GM21717 (cell line): Measurements from ENCODE around the gene DLL1.

Experiments
- ATAC-seq: cut with Tn5 transposase; IDR thresholded peaks from one replicate; pipeline ENCODE4 v1.9.1; 2021; ENCODE audit warnings: mild to moderate bottlenecking, moderate library complexity; ENCODE audit not compliant: unreplicated experiment

The DLL1 gene

DNA sequence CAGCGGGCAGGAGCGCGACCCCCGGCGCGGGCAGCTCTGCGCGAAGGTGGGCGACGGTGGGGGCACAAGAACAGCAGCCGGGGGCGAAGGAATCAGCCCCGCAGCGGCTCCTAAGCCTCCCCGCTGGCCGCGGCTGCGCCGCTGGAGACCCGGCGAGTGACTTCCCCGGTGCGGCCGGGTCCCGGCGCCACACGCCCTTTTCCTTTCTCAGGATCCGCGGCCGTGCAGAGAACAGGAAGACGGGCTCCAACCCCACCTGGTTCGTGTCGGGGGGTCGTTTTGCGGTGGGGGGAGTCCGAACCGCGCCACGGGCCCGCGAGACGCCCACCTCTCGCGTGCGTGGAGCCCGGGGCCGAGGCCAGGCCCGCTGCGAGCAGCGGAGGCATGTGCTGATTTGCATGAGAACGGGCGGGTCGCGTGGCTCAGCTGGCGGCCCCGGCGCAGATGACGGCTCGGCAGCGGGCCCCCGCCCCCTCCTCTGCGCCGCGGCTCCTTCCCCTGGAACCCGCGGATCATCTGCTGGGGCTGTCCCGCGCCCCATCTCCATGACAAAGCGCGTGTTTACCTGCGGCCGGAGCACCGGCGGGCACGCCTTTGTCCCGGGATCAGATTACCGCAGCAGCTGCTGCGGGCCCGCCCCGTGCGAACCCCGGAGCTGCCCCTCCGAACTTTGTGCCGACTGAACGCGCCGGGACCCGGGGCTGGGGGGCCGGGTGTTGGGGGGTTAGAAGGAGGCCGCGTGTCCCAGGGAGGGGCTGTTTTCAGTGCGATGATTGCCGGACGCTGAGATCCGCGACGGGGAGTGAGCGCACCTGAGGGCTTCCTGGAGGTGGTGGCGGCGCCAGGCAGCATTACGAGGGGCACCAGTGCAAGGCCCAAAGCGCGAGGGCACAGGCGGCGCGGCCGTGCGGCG lies 4.9 kb upstream of the DLL1 start:
- ATAC-seq, result peak; percentile 62

- ATAC-seq, result no peak
Measured at GRCh38 chr6:170294813-170295509, 4.1 kb upstream of the DLL1 start.

GRCh38 chr6:170294298-170294730 lies 3.4 kb upstream of the DLL1 start:
- ATAC-seq, result no peak

DNA sequence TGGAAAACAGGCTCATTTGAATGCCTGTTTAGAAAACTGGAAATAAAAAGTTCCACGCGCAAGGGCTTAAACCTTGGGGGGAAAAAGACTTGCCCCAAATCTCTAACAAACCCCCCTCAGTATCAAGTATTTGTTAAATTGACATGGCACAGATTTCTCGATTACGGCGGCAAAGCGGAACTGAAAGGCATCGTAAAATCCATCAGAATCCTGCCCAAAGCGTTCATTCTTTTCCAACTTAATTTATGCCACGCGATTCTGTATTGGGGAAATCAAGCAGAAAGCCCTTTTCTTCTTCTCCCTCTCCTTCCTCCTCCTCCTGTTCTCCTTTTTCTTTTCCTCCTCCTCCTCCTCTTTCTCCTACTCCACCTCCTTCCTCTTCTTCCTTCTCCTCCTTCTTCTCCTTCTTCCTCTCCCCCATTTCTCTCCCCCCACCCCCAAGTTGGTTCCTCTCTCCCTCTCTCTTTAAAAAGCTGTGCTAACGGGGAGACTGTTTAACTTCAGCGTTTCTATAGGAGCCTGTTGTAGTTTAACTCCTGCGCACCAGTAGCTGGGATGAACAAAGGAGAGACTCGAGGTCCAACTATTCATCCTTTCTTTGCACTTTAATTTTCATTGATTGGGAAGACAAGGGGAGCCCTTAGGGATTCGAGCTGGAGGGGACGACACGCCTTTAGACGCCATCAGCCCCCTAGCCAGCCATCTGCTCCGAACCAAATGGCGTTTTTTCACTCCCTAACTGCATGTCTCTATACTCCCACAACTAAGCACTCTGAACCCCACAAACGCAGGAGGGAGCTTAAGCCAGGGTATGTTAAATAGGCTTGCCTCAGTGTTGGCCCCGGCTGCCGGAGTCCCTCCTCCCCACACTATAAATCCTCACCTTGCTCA lies 2.7 kb upstream of the DLL1 start:
- no peak for ATAC-seq

- no peak for ATAC-seq
Measured at GRCh38 chr6:170292407-170293158, 1.7 kb upstream of the DLL1 start.

DNA sequence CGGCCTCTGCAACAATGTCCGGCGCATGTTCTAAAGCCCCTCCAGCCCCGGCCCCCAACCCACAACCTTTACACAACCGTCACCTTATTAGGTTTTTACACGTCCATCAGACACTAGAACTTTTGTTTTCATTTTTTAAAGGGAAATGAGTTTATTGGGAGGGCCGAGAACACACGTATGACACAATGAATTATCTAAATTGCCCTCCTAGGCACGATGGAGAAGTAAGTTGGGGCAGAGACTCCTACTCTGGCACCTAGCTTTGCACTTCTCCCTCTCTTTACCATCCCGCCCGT lies 1.2 kb upstream of the DLL1 start:
- ATAC-seq, result no peak

GRCh38 chr6:170291271-170292110 lies 613 bp upstream of the DLL1 start:
- ATAC-seq, result no peak

DNA sequence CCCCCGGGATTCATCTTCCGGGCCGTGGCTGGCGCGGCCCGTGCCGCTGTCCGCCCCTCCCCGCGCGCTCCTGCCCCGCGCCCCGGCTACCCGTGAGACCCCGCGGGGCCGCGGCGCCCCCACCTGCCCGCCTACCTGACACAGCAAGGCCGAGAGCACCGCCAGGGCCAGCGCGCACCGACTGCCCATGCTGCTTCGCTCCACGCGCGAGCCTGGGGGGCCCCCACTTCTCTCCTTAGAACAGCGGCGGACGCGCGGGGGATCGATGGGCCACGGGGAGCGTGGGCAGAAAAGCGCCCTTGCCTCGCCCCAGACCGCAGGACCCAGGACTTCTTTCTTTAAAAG lies 955 bp downstream of the DLL1 start:
- ATAC-seq, result no peak

- ATAC-seq, result no peak
Measured at GRCh38 chr6:170289180-170289931, 1.5 kb downstream of the DLL1 start.

DNA sequence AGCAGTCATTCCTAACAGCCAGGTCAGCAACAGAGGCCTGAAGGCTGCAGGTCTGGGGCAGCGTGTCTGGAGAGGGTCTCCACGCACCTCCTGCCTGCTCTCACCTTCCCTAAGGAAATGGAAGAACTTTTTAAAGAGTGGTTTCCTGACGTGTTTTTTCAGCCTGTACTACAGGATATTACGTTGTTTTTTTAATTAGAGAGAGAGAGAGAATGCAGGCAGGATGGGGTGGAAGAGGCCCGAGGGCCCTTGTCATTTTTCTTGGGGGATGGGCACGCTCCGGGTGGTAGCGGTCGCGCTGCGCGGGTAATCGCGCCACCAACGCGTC lies 2.1 kb downstream of the DLL1 start:
- no peak for ATAC-seq

DNA sequence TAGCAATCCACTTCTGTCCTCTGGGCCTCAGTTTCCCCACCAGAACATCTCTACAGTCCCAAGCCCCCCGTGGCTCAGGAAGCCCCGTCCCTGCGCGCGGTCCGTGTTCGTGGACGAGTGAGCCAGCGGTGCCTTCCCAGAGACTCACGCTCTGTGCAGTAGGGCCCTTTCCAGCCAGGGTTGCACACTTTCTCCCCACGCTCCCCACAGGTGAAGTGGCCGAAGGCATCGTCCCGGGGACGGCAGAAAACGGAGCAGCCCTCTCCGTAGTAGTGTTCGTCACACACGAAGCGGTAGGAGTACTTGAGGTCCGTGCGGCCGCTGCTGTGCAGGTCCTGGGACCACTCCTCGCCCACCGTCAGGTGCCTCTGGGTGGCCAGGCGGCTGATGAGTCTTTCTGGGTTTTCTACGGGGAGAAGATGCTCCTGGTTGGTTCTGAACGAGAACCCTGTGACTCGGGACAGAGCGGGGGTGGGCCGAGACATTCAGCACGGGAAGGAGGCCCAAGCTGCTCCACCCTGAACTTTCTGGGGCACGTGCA lies 2.7 kb downstream of the DLL1 start:
- no peak for ATAC-seq

DNA sequence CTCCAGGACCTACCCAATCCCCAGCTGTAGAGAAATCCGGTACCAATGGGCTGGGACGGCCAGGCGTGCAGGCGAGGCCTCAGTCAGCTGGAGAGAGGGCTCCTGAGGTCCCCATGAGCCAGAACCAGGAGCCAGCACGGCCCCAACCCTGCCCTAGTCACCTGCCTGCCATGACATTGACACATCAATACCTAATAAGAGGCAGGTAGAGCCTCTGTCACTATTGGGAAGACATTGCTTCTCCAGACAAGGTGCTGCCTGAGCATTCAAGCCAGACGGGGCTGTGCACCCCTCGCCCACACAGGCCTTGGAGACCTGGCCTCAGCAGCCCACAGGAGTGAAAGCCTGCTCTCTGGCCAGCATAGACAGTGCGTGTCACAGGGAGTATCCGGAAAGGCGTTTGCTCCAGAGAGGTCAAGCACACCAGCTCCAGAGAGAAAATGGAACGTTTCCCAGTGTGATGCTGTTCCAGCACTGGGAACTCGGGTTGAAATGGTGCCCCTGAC lies 3.5 kb downstream of the DLL1 start:
- no peak for ATAC-seq

DNA sequence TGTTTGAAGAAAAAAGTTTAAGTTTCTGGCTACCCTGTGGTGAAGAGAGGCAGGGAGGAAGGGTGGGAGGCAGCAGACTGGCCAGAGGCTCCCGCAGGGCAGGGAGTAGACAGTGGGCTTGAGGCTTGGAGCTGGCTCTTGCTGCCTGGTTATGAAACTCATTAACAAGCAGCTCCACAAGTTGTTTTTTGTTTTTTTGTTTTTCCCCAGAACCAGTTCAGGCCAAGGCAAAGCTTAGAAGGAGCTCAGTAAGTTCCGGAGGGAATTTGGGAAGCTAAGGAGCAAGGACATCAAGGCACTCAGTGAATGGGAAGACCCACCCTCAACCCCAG lies 4.0 kb downstream of the DLL1 start:
- no peak for ATAC-seq

GRCh38 chr6:170286246-170286933 lies 4.5 kb downstream of the DLL1 start:
- no peak for ATAC-seq

DNA sequence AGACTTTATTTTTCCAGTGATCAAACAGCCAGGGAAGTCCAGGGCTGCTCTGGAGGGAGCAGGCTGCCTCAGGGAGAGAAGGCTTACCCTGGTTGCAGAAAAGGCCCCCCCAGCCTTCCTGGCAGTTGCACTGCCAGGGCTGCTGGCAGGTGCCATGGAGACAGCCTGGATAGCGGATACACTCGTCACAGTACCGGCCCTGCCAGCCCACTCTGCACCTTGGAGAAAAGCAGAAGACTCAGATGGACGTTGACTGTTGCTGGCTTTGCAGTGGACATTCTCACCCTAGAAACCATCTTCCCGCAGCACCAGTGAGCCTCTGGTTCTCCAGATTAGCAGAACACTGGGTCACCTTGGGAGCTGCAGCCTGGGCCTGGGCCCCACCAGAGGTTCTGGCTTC lies 5.4 kb downstream of the DLL1 start:
- no peak for ATAC-seq

DNA sequence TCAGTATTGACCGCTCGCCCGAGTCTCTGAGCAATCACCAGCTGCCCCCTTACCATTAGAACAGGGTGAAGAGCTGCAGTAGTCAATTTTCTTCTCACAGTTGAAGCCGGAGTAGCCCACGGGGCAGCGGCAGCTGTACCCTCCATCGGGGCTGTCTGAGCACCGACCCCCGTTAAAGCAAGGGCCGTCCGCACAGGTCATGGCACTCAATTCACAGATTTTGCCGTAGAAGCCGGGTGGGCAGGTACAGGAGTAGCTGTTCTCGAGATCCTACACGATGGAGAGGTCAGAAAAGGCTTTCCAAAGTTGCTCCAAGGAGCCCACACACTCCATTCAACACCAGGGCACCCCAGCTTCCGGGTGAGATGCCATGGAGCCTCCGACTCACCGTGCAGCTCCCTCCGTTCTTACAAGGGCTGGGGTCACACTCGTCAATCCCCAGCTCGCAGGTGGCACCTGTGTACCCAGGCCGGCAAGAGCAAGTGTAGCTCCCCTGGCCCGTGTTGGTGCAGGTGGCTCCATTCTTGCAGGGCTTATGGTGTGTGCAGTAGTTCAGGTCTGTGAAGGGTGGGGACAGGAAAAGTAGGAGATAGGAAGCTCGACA lies 5.9 kb downstream of the DLL1 start:
- no peak for ATAC-seq

DNA sequence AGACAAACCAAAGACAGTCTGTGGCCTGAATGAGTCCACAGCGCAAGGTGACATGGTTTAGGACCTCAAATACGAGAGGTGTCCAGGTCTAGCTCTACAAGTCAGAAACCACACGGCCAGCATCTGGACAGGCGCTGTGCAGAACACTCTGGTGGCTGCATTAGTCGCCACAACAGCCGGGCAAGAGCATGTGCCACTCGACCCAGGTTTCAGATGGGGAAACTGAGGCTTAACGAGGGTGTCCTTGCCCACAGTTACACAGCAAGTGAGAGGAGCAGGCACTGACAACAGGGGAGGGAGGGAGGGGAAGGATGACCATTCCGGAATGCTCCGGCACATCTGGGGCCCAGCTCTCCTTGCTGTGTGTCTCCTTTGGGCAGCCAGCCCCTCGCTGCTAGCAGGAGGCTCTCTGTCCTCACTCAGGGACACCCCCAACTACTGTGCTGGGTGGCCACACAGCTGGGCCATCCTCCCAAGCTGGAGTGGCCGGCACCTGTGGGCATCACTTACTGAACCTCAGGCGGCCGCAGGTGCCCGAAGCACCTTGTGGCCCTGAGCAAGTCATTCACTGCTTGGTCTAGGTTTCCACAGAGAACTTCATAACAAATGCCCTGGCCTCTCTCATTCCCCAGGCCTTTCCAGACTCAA lies 6.6 kb downstream of the DLL1 start:
- ATAC-seq, result no peak
